Endothelial cell of umbilical vein (primary cell): ENCODE data around the gene CACNG4. TPM values are rescaled to one million over a fixed set of nuclear protein-coding genes. Genes with fewer than 3 reads are reported as not detected.

Experiments
- BruUV-seq: library from RNA; stranded (reverse); fragments of 400-500 nt; replicated peaks from 2 replicates; lab custom pipeline; 2021; lab: Mats Ljungman, UMichigan
- CTCF ChIA-PET: fragments of 300-600, 350-600 bp; sonication (Branson Sonifier 250); formaldehyde crosslinking; loops from one replicate; lab custom pipeline; 2021; ENCODE audit warnings: antibody characterized with exemption, inconsistent platforms; lab: Charles Lee
- POLR2A ChIA-PET: fragments of 300-600, 350-600 bp; sonication (Branson Sonifier 250); formaldehyde crosslinking; loops from one replicate; lab custom pipeline; 2021; ENCODE audit warnings: antibody characterized with exemption, inconsistent platforms; lab: Charles Lee
- DNase-seq: peaks from one replicate; pipeline ENCODE4 v3.0.0-alpha.2; 2011; ENCODE audit warnings: low read depth, low spot score
- FAIRE-seq: peaks from 2 replicates; lab custom pipeline; 2011; peaks lifted over from hg19 to GRCh38; lab: Jason Lieb, UNC
- H2AFZ ChIP-seq: 2 replicates; pipeline ENCODE4 v1.6.0; 2012; ENCODE audit warnings: low read depth, low read length, control low read depth, inconsistent platforms
- H3K27ac ChIP-seq: 2 replicates; pipeline ENCODE4 v1.5.1; 2011; ENCODE audit warnings: low read depth, mild to moderate bottlenecking, control low read depth, low read length, moderate library complexity; ENCODE audit not compliant: insufficient read depth
- H3K27me3 ChIP-seq, 2 experiments: 2 replicates each; pipeline versions ENCODE4 v1.6.0 to v1.6.1; 2011; ENCODE audit warnings: low read length in 2 of 2, mixed read lengths in 1 of 2; ENCODE audit not compliant: control insufficient read depth in 2 of 2, insufficient read depth in 2 of 2
- H3K36me3 ChIP-seq, 2 experiments: 2 replicates in 1 of 2; 3 replicates in 1 of 2; pipeline ENCODE4 v1.5.1; 2011; ENCODE audit warnings: low read length in 2 of 2, mild to moderate bottlenecking in 1 of 2, moderate library complexity in 1 of 2; ENCODE audit not compliant: control insufficient read depth in 2 of 2, insufficient read depth in 2 of 2; ENCODE audit errors: extremely low read depth in 1 of 2
- H3K4me1 ChIP-seq: 3 replicates; pipeline ENCODE4 v1.5.1; 2011; ENCODE audit warnings: mild to moderate bottlenecking, low read length; ENCODE audit not compliant: control insufficient read depth, insufficient read depth; ENCODE audit errors: extremely low read depth
- H3K4me2 ChIP-seq: 2 replicates; pipeline ENCODE4 v1.6.1; 2011; ENCODE audit warnings: low read length, control low read depth, mixed read lengths; ENCODE audit not compliant: insufficient read depth
- H3K4me3 ChIP-seq, 3 experiments: fragments of 200-600 bp in 1 of 3; sonication (generic), shearing (Covaris generic) in 1 of 3; replicated peaks in 1 of 3; 2 replicates each; pipeline ENCODE4 v1.5.1; 2011 to 2016; ENCODE audit warnings: control low read depth in 3 of 3, low read length in 3 of 3, mild to moderate bottlenecking in 2 of 3, inconsistent platforms in 1 of 3, low read depth in 1 of 3, moderate library complexity in 1 of 3; ENCODE audit not compliant: insufficient read depth in 1 of 3
- H3K79me2 ChIP-seq: 2 replicates; pipeline ENCODE4 v1.6.0; 2012; ENCODE audit warnings: low read length, inconsistent platforms; ENCODE audit not compliant: control insufficient read depth, insufficient read depth
- H3K9ac ChIP-seq: replicated peaks from 2 replicates; pipeline ENCODE3; 2011; ENCODE audit warnings: low read length, control low read depth; ENCODE audit not compliant: insufficient read depth; ENCODE audit errors: extremely low read depth
- H3K9me1 ChIP-seq: replicated peaks from 3 replicates; pipeline ENCODE4 v1.6.0; 2011; ENCODE audit warnings: mild to moderate bottlenecking, low read length; ENCODE audit not compliant: control insufficient read depth, insufficient read depth; ENCODE audit errors: extremely low read depth
- H3K9me3 ChIP-seq: replicated peaks from 2 replicates; pipeline ENCODE4 v1.5.1; 2012; ENCODE audit warnings: low read length, inconsistent platforms; ENCODE audit not compliant: control insufficient read depth, insufficient read depth
- H4K20me1 ChIP-seq: replicated peaks from 2 replicates; pipeline ENCODE3; 2011; ENCODE audit warnings: mild to moderate bottlenecking, low read length; ENCODE audit not compliant: control insufficient read depth, insufficient read depth; ENCODE audit errors: extremely low read depth
- EZH2 ChIP-seq: IDR thresholded peaks from 2 replicates; pipeline ENCODE4 v1.6.1; 2012; ENCODE audit warnings: borderline replicate concordance, low read depth, mild to moderate bottlenecking, moderate library complexity, low read length, inconsistent platforms; ENCODE audit not compliant: severe bottlenecking
- FOS ChIP-seq: IDR thresholded peaks from 2 replicates; pipeline ENCODE4 v1.6.1; 2011; ENCODE audit warnings: mild to moderate bottlenecking, low read length, moderate library complexity, borderline replicate concordance; ENCODE audit not compliant: insufficient read depth
- GATA2 ChIP-seq: IDR thresholded peaks from 2 replicates; pipeline ENCODE4 v1.7.0; 2011; ENCODE audit warnings: low read depth, mild to moderate bottlenecking, moderate library complexity, mixed read lengths, low read length; ENCODE audit not compliant: insufficient read length, insufficient read depth
- JUN ChIP-seq: IDR thresholded peaks from 2 replicates; pipeline ENCODE4 v1.6.1; 2011; ENCODE audit warnings: borderline replicate concordance, low read depth; ENCODE audit not compliant: insufficient read length, insufficient read depth
- MYC ChIP-seq: IDR thresholded peaks from one replicate; pipeline ENCODE4 v1.6.1; 2011; ENCODE audit warnings: mild to moderate bottlenecking, low read depth, low read length
- POLR2A ChIP-seq: IDR thresholded peaks from 2 replicates; pipeline ENCODE4 v1.6.1; 2012; ENCODE audit warnings: low read depth, mild to moderate bottlenecking, control low read depth, low read length
- POLR2AphosphoS5 ChIP-seq: IDR thresholded peaks from 2 replicates; pipeline ENCODE4 v1.6.1; 2012; ENCODE audit warnings: low read depth, mild to moderate bottlenecking, control low read depth, low read length, moderate library complexity; ENCODE audit not compliant: insufficient read depth
- dilution Hi-C: fragments of 300-500 bp; cut with MboI; formaldehyde crosslinking; loops from one replicate; pipeline ENCODE4 v1.15.0; 2019; ENCODE audit warnings: low sequenced_read_pairs; ENCODE audit not compliant: extremely low pct_ligation_motif_present
- intact Hi-C: fragments of 100-400 bp; cut with micrococcal nuclease; formaldehyde crosslinking; loops from one replicate; pipeline ENCODE4 v1.10.0; 2022
- polyA plus RNA-seq, 4 experiments: library from polyadenylated mRNA; depleted of rRNA in 3 of 4; stranded (reverse) in 3 of 4; unstranded in 1 of 4; fragments of >200 nt; gene quantifications; 2 replicates each; pipeline versions ENCODE4 v1.2.1 to v1.2.3, GENCODE V29; 2011 to 2012; ENCODE audit warnings: missing spikeins in 1 of 4
- total RNA-seq: library from RNA; stranded (reverse); gene quantifications from 2 replicates; pipeline ENCODE4 v1.2.3, GENCODE V29; 2021
- TF ChIP-seq, protein P1 (sequence below), 2 donors: IDR thresholded peaks; 1 replicate in 1 of 2; 2 replicates in 1 of 2; pipeline ENCODE4 v1.5.1; 2011; ENCODE audit warnings: low read length in 2 of 2, mild to moderate bottlenecking in 2 of 2, moderate library complexity in 2 of 2, control low read depth in 1 of 2, inconsistent platforms in 1 of 2, low read depth in 1 of 2; ENCODE audit not compliant: insufficient read depth in 1 of 2; ENCODE audit errors: extremely low read depth in 1 of 2
- TF ChIP-seq, protein P2 (sequence below): IDR thresholded peaks from 2 replicates; pipeline ENCODE4 v1.6.1; 2011; ENCODE audit not compliant: insufficient read depth, insufficient read length

Gene CACNG4
- total and polyA plus RNA-seq, 2 donors (not counting 3 experiments of a cell fraction or from before 2014, with no cell fraction given): not detected

DNA sequence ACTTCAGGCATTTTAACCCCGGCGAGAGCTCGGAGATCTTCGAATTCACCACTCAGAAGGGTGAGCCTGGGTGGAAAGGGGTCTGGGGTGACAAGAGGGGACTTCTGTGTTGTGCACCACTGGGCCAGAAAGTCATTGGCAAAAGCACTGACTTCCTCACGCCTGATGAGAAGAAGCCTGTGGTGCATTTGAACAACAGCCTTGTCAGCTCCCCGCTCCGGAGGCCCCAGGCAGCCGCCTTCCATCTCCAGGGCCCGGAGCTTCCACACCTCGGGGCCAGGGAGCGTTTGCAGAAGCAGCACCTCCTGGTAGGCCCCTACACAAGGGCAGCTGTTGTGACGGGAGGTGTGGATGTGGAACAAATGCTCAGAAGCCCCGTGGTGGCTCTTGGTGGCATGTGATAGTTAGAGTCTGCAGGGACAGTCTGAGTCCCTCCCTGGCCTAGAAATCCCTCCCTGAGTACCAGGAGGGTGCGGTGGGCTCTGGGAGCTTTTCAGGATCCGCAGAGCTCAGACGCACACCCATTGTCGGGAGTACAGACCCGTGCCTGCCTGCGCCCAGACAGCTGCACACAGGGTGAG is 89.6 kb downstream of the CACNG4 start:
- Histone ChIP-seq H3K27ac (no peak overlapping the region), H4K20me1 (no peaks in the 10 kb centered on the region), H3K27me3 (no peaks in the 10 kb centered on the region), H3K9me1 (no peaks in the 10 kb centered on the region), H3K4me3 (no peak overlapping the region), H3K36me3 (no peaks in the 10 kb centered on the region), H3K4me1 (no peaks in the 10 kb centered on the region), H3K9ac (no peak overlapping the region), H3K79me2 (no peaks in the 10 kb centered on the region), H3K4me2 (no peak overlapping the region), H3K9me3 (peaks cover under 1% of the 10 kb centered on the region), H2AFZ (no peak overlapping the region)
- intact Hi-C loops: no loop called here
- TF ChIP-seq POLR2AphosphoS5: no peak
- no peak for TF ChIP-seq EZH2
- TF ChIP-seq MYC: no peak
- TF ChIP-seq, protein P1, sequence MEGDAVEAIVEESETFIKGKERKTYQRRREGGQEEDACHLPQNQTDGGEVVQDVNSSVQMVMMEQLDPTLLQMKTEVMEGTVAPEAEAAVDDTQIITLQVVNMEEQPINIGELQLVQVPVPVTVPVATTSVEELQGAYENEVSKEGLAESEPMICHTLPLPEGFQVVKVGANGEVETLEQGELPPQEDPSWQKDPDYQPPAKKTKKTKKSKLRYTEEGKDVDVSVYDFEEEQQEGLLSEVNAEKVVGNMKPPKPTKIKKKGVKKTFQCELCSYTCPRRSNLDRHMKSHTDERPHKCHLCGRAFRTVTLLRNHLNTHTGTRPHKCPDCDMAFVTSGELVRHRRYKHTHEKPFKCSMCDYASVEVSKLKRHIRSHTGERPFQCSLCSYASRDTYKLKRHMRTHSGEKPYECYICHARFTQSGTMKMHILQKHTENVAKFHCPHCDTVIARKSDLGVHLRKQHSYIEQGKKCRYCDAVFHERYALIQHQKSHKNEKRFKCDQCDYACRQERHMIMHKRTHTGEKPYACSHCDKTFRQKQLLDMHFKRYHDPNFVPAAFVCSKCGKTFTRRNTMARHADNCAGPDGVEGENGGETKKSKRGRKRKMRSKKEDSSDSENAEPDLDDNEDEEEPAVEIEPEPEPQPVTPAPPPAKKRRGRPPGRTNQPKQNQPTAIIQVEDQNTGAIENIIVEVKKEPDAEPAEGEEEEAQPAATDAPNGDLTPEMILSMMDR (IDR thresholded peaks at IDR 0.05; ENCODE audit: extremely low read depth in 1 of 2, insufficient read depth in 1 of 2, low read depth in 1 of 2, low read length in 2 of 2): no peak
- TF ChIP-seq POLR2A: no peak
- TF ChIP-seq, protein P2, sequence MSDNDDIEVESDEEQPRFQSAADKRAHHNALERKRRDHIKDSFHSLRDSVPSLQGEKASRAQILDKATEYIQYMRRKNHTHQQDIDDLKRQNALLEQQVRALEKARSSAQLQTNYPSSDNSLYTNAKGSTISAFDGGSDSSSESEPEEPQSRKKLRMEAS: no peak
- no peak for TF ChIP-seq JUN
- TF ChIP-seq GATA2: no peak
- no peak for TF ChIP-seq FOS
- FAIRE-seq: no peak
- dilution Hi-C loops: no loop called here
- ChIA-PET POLR2A (no interaction called here), CTCF (no interaction called here)
- no peak for DNase-seq
- no TSS peak for BruUV-seq
